ENCODE data around the gene CSAD.
"Not testable (repeated sequence)": the region's sequence is repeated elsewhere in the genome, so short reads cannot be mapped to it uniquely, and the experiment has no call there.

CSAD gene

GRCh38 chr12:53170876-53171724 is 9.6 kb downstream of the CSAD start:
- H3K4me1 ChIP-seq (ENCODE audit: control insufficient read depth, insufficient read depth, low read length, poor library complexity, severe bottlenecking), result no peaks in the 10 kb centered on the region
- no peak overlapping the region for H3K27ac ChIP-seq (ENCODE audit: insufficient read depth, low read length, poor library complexity, severe bottlenecking)
- no peak overlapping the region for H3K4me3 ChIP-seq (ENCODE audit: insufficient read depth, low read depth, low read length, poor library complexity, severe bottlenecking)
- no peaks in the 10 kb centered on the region for H3K36me3 ChIP-seq (ENCODE audit: control insufficient read depth, insufficient read depth, low read length)
- H3K9me3 ChIP-seq (ENCODE audit: control insufficient read depth, low read length), result no peaks in the 10 kb centered on the region
- no peak for DNase-seq
- no peaks in the 10 kb centered on the region for H3K27me3 ChIP-seq (replicated peaks; ENCODE audit: control insufficient read depth, insufficient read depth, low read length, poor library complexity, severe bottlenecking)

- DNase-seq, result no peak
- no peaks in the 10 kb centered on the region for H3K36me3 ChIP-seq (ENCODE audit: control insufficient read depth, insufficient read depth, low read length)
- no peaks in the 10 kb centered on the region for H3K27me3 ChIP-seq (replicated peaks; ENCODE audit: control insufficient read depth, insufficient read depth, low read length, poor library complexity, severe bottlenecking)
- no peak overlapping the region for H3K27ac ChIP-seq (ENCODE audit: insufficient read depth, low read length, poor library complexity, severe bottlenecking)
- H3K4me1 ChIP-seq (ENCODE audit: control insufficient read depth, insufficient read depth, low read length, poor library complexity, severe bottlenecking), result no peaks in the 10 kb centered on the region
- H3K9me3 ChIP-seq (ENCODE audit: control insufficient read depth, low read length), result no peaks in the 10 kb centered on the region
- H3K4me3 ChIP-seq (ENCODE audit: insufficient read depth, low read depth, low read length, poor library complexity, severe bottlenecking), result no peak overlapping the region
Observed at GRCh38 chr12:53170215-53170614, 10.5 kb downstream of the CSAD start.

- no peaks in the 10 kb centered on the region for H3K36me3 ChIP-seq (ENCODE audit: control insufficient read depth, insufficient read depth, low read length)
- no peaks in the 10 kb centered on the region for H3K9me3 ChIP-seq (ENCODE audit: control insufficient read depth, low read length)
- no peaks in the 10 kb centered on the region for H3K27me3 ChIP-seq (replicated peaks; ENCODE audit: control insufficient read depth, insufficient read depth, low read length, poor library complexity, severe bottlenecking)
- H3K4me1 ChIP-seq (ENCODE audit: control insufficient read depth, insufficient read depth, low read length, poor library complexity, severe bottlenecking), result no peaks in the 10 kb centered on the region
- no peak for DNase-seq
- no peak overlapping the region for H3K27ac ChIP-seq (ENCODE audit: insufficient read depth, low read length, poor library complexity, severe bottlenecking)
- no peak overlapping the region for H3K4me3 ChIP-seq (ENCODE audit: insufficient read depth, low read depth, low read length, poor library complexity, severe bottlenecking)
Observed at GRCh38 chr12:53169644-53170043, 11.1 kb downstream of the CSAD start.

GRCh38 chr12:53166837-53167236 is 13.9 kb downstream of the CSAD start:
- DNase-seq, result no peak
- Histone ChIP-seq H3K4me1 (ENCODE audit: control insufficient read depth, insufficient read depth, low read length, poor library complexity, severe bottlenecking) (no peaks in the 10 kb centered on the region), H3K4me3 (ENCODE audit: insufficient read depth, low read depth, low read length, poor library complexity, severe bottlenecking) (no peak overlapping the region)

GRCh38 chr12:53163008-53163407 is 17.7 kb downstream of the CSAD start:
- not testable (repeated sequence) for H3K9me3 ChIP-seq (ENCODE audit: control insufficient read depth, low read length); H3K4me3 ChIP-seq (ENCODE audit: insufficient read depth, low read depth, low read length, poor library complexity, severe bottlenecking); DNase-seq; H3K27me3 ChIP-seq (replicated peaks; ENCODE audit: control insufficient read depth, insufficient read depth, low read length, poor library complexity, severe bottlenecking); H3K36me3 ChIP-seq (ENCODE audit: control insufficient read depth, insufficient read depth, low read length); H3K27ac ChIP-seq (ENCODE audit: insufficient read depth, low read length, poor library complexity, severe bottlenecking); H3K4me1 ChIP-seq (ENCODE audit: control insufficient read depth, insufficient read depth, low read length, poor library complexity, severe bottlenecking)

More at GRCh38 chr12:53166837-53167236, 13.9 kb downstream of the CSAD start:
- no peaks in the 10 kb centered on the region for H3K36me3 ChIP-seq (ENCODE audit: control insufficient read depth, insufficient read depth, low read length)
- H3K27ac ChIP-seq (ENCODE audit: insufficient read depth, low read length, poor library complexity, severe bottlenecking), result no peak overlapping the region
- H3K27me3 ChIP-seq (replicated peaks; ENCODE audit: control insufficient read depth, insufficient read depth, low read length, poor library complexity, severe bottlenecking), result no peaks in the 10 kb centered on the region
- no peaks in the 10 kb centered on the region for H3K9me3 ChIP-seq (ENCODE audit: control insufficient read depth, low read length)

- H3K27me3 ChIP-seq (replicated peaks; ENCODE audit: control insufficient read depth, insufficient read depth, low read length, poor library complexity, severe bottlenecking), result no peaks in the 10 kb centered on the region
- H3K4me3 ChIP-seq (ENCODE audit: insufficient read depth, low read depth, low read length, poor library complexity, severe bottlenecking), result no peak overlapping the region
- H3K4me1 ChIP-seq (ENCODE audit: control insufficient read depth, insufficient read depth, low read length, poor library complexity, severe bottlenecking), result peaks cover 5% of the 10 kb centered on the region
Observed at GRCh38 chr12:53161119-53161911, 19.4 kb downstream of the CSAD start.

GRCh38 chr12:53160673-53161072 is 20.1 kb downstream of the CSAD start:
- Histone ChIP-seq H3K4me3 (ENCODE audit: insufficient read depth, low read depth, low read length, poor library complexity, severe bottlenecking) (no peak overlapping the region), H3K9me3 (ENCODE audit: control insufficient read depth, low read length) (no peaks in the 10 kb centered on the region), H3K4me1 (ENCODE audit: control insufficient read depth, insufficient read depth, low read length, poor library complexity, severe bottlenecking) (peaks cover 5% of the 10 kb centered on the region), H3K36me3 (ENCODE audit: control insufficient read depth, insufficient read depth, low read length) (no peaks in the 10 kb centered on the region), H3K27me3 (replicated peaks; ENCODE audit: control insufficient read depth, insufficient read depth, low read length, poor library complexity, severe bottlenecking) (no peaks in the 10 kb centered on the region), H3K27ac (ENCODE audit: insufficient read depth, low read length, poor library complexity, severe bottlenecking) (no peak overlapping the region)
- DNase-seq, result no peak

More at GRCh38 chr12:53161119-53161911, 19.4 kb downstream of the CSAD start:
- no peak for DNase-seq
- Histone ChIP-seq H3K27ac (ENCODE audit: insufficient read depth, low read length, poor library complexity, severe bottlenecking) (no peak overlapping the region), H3K9me3 (ENCODE audit: control insufficient read depth, low read length) (no peaks in the 10 kb centered on the region), H3K36me3 (ENCODE audit: control insufficient read depth, insufficient read depth, low read length) (no peaks in the 10 kb centered on the region)

GRCh38 chr12:53160000-53160399 is 20.7 kb downstream of the CSAD start:
- DNase-seq, result no peak
- H3K27ac ChIP-seq (ENCODE audit: insufficient read depth, low read length, poor library complexity, severe bottlenecking), result no peak overlapping the region
- peaks cover 5% of the 10 kb centered on the region for H3K4me1 ChIP-seq (ENCODE audit: control insufficient read depth, insufficient read depth, low read length, poor library complexity, severe bottlenecking)
- no peaks in the 10 kb centered on the region for H3K9me3 ChIP-seq (ENCODE audit: control insufficient read depth, low read length)
- no peaks in the 10 kb centered on the region for H3K36me3 ChIP-seq (ENCODE audit: control insufficient read depth, insufficient read depth, low read length)
- H3K27me3 ChIP-seq (replicated peaks; ENCODE audit: control insufficient read depth, insufficient read depth, low read length, poor library complexity, severe bottlenecking), result no peaks in the 10 kb centered on the region
- H3K4me3 ChIP-seq (ENCODE audit: insufficient read depth, low read depth, low read length, poor library complexity, severe bottlenecking), result no peak overlapping the region

GRCh38 chr12:53159195-53159839 is 21.4 kb downstream of the CSAD start:
- H3K4me3 ChIP-seq (ENCODE audit: insufficient read depth, low read depth, low read length, poor library complexity, severe bottlenecking), result no peak overlapping the region
- peak; percentile 72 to 79 (median 72) for DNase-seq
- no peaks in the 10 kb centered on the region for H3K36me3 ChIP-seq (ENCODE audit: control insufficient read depth, insufficient read depth, low read length)
- no peaks in the 10 kb centered on the region for H3K9me3 ChIP-seq (ENCODE audit: control insufficient read depth, low read length)
- peaks cover 5% of the 10 kb centered on the region for H3K4me1 ChIP-seq (ENCODE audit: control insufficient read depth, insufficient read depth, low read length, poor library complexity, severe bottlenecking)
- H3K27me3 ChIP-seq (replicated peaks; ENCODE audit: control insufficient read depth, insufficient read depth, low read length, poor library complexity, severe bottlenecking), result no peaks in the 10 kb centered on the region
- H3K27ac ChIP-seq (ENCODE audit: insufficient read depth, low read length, poor library complexity, severe bottlenecking), result no peak overlapping the region

Measured in effector memory CD4-positive, alpha-beta T cell (primary cell).